HS-27A (cell line): ENCODE measurements around the gene FAM168A.
"Not testable (repeated sequence)": the region's sequence is repeated elsewhere in the genome, so short reads cannot be mapped to it uniquely, and the experiment has no call there.

ENCODE experiments used
- DNase-seq: peaks from one replicate; pipeline ENCODE4 v3.0.0-alpha.2; 2012; ENCODE audit warnings: low read depth, missing footprints

Gene FAM168A

DNA sequence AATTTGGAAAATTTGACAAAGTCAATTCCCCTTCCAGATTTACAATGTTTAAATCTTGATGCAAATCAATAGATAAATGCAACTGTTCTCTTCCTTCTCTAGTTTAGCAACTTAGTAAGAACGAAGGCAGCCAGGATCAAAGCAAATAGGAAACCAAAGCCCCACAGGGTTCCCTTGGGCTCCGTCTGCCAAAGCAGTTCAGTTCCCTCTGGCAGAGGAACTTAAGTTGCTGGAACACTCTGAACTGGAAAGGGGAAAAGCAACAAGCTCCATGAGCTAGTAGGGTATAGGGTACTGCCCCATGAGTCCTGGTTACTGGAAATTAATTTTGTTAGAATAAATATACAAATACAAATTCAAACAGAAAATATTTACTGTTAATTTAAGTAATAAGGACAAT is 130.4 kb downstream of the FAM168A start:
- DNase-seq = no peak

DNA sequence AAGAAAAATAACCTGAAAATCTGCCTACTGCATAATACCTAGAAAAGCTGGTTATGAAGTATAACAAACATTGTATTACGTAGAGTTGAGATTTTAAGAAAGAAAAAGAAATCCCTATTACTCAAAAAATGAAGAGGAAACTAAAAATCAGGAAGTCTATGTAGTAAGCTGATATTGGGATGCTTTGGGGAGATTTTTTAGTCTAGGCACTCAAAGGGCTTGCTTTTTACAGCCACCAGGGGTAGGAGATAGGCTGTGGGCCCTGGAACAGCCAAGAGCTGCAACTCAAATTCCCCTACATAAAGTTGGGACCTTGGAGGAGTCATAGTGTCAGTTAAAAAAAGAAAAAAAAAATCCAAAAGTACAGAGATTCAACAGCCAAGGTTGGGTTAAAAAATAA is 131.3 kb downstream of the FAM168A start:
- DNase-seq = no peak

DNA sequence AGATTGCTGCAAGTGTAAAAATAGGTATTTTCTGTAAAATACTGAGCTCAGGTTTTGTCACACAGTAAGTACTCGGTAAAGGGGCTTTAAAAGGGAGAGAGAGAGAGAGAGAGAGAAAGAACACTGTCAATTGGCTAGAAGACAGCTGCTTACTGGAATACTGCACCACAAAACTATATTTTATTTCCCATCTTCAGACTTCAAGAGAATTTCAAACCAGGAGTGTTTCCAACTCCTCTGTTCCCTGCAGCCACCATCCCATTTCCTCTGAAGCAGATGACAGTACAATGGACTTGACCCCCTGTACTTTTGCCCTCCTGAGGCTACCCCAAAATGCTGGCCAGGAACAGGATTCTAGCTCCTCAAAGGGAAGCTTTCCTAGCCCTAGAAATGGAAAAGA is 132.0 kb downstream of the FAM168A start:
- DNase-seq = no peak

DNA sequence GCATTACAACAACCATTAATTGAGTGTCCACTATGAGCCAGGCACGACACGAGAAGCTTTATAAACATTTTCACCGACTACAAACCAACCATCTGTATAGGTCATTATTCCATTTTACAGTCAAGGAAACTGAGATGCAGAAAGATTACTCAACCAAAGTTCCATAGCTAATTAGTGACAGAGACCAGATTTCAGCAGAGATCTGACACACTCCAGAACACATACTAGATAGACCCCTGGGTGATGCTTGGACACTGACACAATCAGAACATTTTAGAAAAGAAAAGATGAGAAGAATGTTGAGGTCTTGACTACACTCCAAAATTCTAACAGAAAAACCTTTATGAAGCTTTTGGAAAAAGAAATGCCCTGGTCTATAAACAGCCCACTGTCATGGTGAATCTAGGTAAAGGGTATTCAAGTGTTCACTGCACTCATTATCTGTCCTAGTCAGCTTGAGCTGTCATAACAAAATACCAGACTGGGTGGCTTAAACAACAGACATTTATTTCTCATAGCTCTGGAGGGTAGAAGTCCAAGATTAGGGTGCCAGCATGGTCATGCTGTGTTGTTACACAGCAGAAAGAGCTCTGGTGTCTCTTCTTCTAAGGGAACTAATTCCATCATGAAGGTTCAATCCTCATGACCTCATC is 132.8 kb downstream of the FAM168A start:
- no peak for DNase-seq

- no peak for DNase-seq
Measured at GRCh38 chr11:73464347-73464746, 133.6 kb downstream of the FAM168A start.

GRCh38 chr11:73463359-73463758 is 134.6 kb downstream of the FAM168A start:
- no peak for DNase-seq

DNA sequence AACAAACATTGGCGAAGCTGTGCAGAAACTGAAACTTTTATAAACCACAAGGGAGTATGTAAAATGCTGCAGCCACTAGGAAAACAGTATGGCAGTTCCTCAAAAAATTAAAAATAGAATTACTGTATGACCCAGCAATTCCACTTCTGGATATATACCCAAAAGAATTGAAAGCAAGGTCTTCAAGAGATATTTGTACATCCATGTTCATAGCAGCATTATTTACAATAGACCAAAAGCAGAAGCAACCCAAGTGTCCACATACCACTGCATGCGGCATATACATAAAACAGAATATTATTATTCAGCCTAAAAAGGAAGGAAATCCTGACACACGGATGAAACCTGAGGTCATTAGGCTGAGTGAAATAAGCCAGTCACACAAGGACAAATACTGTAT is 135.9 kb downstream of the FAM168A start:
- no peak for DNase-seq

- no peak for DNase-seq
Measured at GRCh38 chr11:73461335-73461840, 136.5 kb downstream of the FAM168A start.

GRCh38 chr11:73458201-73458600 is 139.7 kb downstream of the FAM168A start:
- no peak for DNase-seq

DNA sequence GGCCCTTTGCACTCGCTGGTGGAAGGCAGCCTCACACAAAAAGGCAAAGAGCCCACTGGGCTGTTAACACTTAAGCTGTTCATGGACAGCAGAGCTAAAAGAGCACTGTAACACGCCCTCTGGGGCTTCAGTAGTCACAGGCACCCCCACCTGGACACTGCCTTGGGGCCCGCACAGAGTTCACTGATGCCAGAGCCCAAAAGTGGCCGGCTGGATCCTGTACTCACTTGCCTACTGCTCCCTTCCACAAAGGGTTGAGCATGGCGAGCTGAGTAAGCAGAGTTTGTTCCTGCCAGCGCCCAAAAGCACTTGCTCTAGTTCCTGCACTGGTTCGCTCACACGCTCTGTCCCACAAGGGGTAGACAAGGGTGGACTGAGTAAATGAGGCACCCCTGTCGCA is 142.9 kb downstream of the FAM168A start:
- DNase-seq = no peak

DNA sequence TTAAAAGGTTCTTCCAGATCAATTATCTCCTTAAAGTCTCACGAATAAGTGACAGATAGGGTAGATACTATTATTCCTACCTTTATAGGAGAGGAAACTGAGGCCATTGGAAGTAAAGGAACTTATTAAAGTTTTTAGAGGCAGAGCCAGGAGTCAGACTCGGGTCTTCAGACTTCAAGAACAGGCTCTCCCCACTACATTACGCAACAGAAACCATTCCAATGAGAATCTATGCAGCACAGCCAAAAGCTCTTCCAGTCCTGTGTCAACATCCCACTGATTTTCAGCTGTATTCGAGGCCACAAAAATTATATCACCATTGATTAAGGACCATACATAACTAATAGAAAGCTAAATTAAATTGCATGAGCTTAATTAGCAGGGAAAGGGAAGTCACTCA is 144.3 kb downstream of the FAM168A start:
- no peak for DNase-seq

DNA sequence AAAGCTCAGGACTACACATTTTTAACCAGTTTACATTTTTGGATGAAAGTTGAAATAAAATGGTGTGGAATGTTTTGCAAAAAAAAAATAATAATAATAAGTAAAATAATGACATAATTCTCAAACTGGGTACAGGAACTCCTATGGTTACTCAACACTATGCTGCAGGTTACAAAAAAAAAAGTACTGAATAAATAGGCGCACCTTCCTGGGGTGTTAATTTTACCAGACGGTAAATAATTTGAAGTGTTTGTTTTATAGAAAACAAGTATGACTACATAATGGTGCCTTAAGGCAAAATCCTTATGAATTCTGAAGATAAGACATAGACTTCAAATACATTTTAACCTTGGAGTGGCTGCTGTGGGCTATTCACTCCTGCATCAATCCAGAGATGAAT is 145.2 kb downstream of the FAM168A start:
- DNase-seq = no peak

- no peak for DNase-seq
Measured at GRCh38 chr11:73451896-73452295, 146.0 kb downstream of the FAM168A start.

DNA sequence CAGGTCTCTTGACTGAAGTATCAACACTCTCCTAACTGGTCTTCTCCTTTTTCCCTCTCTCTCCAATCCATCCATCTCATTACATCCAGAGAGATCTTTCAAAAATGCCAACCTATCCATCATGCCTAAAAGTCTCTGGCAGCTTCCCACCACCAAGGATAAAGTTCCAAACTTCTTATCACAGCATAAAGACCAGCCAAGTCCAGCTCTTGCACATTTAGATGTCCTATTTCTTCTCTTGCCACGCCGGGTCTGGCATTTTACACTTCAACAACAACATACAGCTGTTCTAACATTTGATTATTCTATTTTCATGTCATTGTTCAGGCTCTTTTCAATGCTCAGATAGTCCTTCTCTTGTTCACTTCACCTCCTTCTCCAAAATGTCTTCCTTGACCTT is 151.1 kb downstream of the FAM168A start:
- no peak for DNase-seq

- DNase-seq = no peak
Measured at GRCh38 chr11:73445980-73446379, 151.9 kb downstream of the FAM168A start.

DNA sequence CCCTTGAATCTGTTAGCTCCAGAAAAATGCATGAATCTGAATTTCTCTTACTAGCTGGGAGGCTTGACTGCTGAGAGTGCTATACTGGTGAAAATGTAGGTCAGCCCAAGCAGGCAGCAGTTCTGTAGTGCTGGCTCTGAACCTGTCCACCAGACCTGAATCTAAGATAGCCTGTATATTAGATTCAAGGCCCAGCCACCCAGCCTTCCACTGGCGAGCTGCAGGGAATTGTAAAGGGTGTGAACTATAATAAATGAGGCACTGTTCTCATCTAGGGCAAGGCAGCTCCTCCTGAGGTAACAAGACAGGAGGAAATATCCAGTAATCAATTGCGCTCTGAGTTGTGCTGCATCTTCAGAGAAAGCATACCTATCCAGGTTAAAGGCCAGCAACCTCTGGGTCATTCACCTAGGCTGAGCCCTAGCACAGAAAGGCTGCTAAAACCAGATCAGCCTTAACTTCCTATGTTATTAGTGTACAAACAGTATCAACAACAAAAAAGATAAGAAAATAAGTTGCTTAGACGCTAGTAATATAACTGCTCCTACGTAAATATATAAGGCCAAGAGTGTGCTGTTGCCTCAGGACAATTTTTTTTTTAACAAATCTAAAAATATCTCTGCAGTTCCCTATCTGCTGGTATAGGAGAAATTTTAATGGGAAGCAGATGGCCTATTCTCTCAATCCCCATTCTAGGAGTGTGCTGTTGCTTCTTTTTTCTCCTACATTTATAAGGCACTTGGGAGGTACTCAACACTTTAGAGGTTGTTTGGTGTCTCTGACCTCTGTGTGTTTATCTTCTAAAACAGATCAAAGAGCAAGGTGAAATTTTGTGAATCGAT is 158.7 kb downstream of the FAM168A start:
- DNase-seq = no peak

DNA sequence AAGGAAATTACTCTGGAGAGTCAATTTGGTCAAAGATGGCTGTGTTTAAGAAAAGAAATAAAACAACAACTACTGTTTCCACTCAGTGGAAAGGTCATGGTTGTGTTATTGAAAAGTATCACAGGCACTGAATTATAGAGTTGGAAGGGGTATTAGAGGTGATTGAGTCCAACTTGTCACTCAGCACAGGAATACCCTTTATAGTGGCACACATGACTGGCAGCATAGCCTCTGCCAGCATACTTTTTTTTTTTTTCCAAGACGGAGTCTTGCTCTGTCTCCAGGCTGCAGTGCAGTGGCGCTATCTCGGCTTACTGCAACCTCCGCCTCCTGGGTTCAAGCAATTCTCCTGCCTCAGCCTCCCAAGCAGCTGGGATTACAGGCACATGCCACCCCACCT is 161.1 kb downstream of the FAM168A start:
- DNase-seq = not testable (repeated sequence)

- DNase-seq = no peak
Measured at GRCh38 chr11:73431396-73431795, 166.5 kb downstream of the FAM168A start.

DNA sequence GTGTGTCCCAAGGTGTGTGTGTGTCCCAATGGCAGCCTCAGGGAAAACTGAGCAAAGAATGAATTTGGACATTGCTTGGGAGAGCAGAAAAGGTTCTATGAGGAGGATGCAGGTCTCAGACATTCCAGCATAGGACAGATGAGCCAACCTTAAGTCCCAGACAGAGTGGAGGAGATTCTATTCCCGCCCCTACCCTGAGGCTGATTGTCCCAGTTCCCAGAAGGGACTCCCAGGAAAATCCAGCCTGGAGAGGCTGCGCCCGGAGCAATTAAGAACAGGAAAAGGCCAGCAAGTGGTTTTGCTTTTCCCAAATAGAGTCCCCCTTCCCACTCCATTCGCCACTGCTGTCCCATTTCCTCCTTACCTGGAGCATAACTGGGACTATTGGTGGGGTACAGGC is 167.6 kb downstream of the FAM168A start:
- DNase-seq = no peak

DNA sequence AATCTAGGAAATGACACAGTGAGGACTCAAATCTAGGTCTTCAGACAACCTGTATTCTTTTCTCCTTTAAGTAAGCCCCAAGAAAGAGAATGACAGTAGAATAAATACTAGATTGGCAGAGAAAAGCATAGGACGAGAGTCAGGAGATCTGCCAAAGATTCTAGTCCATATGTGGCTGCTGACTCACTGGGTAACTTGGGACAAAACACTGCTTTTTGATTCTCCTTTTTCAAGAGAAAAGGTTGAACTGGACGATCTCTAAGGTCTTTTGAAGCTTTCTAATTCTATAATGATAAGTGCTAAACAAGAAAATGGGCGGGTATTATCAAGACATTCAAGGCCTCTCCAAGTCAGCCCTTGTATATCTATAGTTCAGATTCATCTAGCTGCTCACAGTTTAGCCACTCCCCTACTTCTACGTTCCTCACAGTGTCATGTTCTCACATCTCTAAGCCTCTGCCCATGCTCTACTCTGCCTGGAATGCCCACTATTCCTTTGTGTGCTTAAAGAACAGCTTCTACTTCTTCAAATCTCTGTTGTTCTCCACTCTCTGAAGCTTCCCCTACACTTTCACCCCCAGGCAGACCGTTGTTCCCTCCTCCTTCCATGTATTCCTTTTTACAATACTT is 168.7 kb downstream of the FAM168A start:
- no peak for DNase-seq

- DNase-seq = no peak
Measured at GRCh38 chr11:73428699-73429098, 169.2 kb downstream of the FAM168A start.

- DNase-seq = no peak
Measured at GRCh38 chr11:73428227-73428626, 169.7 kb downstream of the FAM168A start.
